ENCODE results near the gene DNAH8.

DNAH8 gene

GRCh38 chr6:38836585-38836984 lies 121.5 kb downstream of the DNAH8 start:
- TF ChIP-seq CTCF (IDR thresholded peaks at IDR 0.05; ENCODE audit: extremely low read depth, missing control alignments): no peak
- DNase-seq (ENCODE audit: low spot score): no peak

- no peak for DNase-seq (ENCODE audit: low spot score)
- no peak for TF ChIP-seq CTCF (IDR thresholded peaks at IDR 0.05; ENCODE audit: extremely low read depth, missing control alignments)
These were observed 122.0 kb downstream of the DNAH8 start for GRCh38 chr6:38837101-38837500.

DNA sequence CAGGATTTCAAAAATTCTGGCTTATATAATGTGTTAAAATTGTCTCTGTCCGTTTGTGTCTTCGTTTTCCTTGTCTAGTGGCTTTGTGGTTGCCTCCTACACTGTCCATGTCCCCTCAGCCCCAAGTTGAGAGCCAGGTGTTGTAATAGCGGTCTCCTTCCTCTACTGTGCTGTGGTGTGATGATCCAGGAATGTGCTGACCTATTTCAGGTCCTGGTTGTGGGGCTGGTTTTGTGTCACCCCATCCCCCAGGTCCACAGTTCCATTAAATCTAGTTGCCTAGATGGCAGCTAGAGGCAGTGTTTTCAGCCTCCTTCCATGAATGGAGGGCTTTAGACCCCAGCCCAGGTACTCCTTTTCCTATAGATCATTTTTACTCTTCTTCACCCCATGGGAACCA lies 128.7 kb downstream of the DNAH8 start:
- TF ChIP-seq CTCF (IDR thresholded peaks at IDR 0.05; ENCODE audit: extremely low read depth, missing control alignments): no peak
- no peak for DNase-seq (ENCODE audit: low spot score)

- no peak for DNase-seq (ENCODE audit: low spot score)
- no peak for TF ChIP-seq CTCF (IDR thresholded peaks at IDR 0.05; ENCODE audit: extremely low read depth, missing control alignments)
These were observed 130.8 kb downstream of the DNAH8 start for GRCh38 chr6:38845931-38846330.

- no peak for DNase-seq (ENCODE audit: low spot score)
- no peak for TF ChIP-seq CTCF (IDR thresholded peaks at IDR 0.05; ENCODE audit: extremely low read depth, missing control alignments)
These were observed 131.2 kb downstream of the DNAH8 start for GRCh38 chr6:38846361-38846760.

DNA sequence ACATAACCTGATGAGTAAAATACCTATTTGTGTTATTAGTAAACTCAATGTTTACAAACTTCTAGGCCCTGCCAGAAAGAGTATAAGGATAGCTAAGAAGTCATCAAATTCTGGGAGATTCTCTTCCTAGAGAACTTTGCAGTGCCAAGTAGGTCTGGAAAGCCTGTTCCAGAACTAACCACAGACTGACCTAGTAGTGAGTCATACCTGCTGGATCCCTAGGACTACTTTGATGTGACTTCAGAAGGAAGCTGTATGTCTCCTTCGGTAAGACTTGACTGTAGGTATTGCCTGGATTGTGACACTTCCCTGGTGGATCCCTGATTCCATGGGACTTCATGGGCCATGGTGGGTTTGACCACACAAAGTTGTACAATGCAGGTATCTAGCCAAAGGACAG lies 131.7 kb downstream of the DNAH8 start:
- TF ChIP-seq CTCF (IDR thresholded peaks at IDR 0.05; ENCODE audit: extremely low read depth, missing control alignments): no peak
- DNase-seq (ENCODE audit: low spot score): no peak

DNA sequence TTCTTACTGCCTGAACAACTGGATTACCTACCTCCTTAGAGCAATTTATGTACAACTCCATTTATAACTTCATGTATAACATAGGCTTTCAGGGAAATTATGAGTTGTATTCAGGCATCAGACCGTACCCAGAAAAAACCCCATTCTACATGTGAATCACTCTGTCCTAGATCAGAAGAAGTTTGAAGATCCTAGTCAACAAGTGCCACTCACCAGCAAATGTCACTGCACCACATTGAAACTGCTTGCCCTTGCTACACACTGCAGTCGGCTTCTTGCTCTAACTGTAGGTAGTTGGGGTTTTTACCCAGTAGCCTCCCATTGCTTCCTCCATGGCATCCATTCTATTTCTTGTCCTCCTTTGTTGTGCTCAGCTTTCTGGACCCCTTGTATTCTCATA lies 132.4 kb downstream of the DNAH8 start:
- no peak for DNase-seq (ENCODE audit: low spot score)
- no peak for TF ChIP-seq CTCF (IDR thresholded peaks at IDR 0.05; ENCODE audit: extremely low read depth, missing control alignments)
